GM23338 (cell line): ENCODE results near the gene NPLOC4. TPM values are rescaled to one million over a fixed set of nuclear protein-coding genes. Genes with fewer than 3 reads are reported as not detected.

Experiments used
- ATAC-seq: fragments of 200-7000 bp; cut with Tn5 transposase; 3 replicates; pipeline ENCODE4 v1.9.1; 2020
- DNase-seq: peaks from one replicate; pipeline ENCODE4 v3.0.0-alpha.2; 2015; ENCODE audit warnings: low spot score
- H2AFZ ChIP-seq: fragments of 200-600 bp; sonication (generic); 2 replicates; pipeline ENCODE4 v1.8.0; 2016; ENCODE audit warnings: antibody characterized with exemption, mild to moderate bottlenecking, moderate library complexity
- H3F3A ChIP-seq: fragments of 200-600 bp; sonication (generic); replicated peaks from 2 replicates; pipeline ENCODE4 v1.8.0; 2017; ENCODE audit warnings: antibody characterized with exemption, mixed run types, low read depth
- H3K27ac ChIP-seq: fragments of 200-600 bp; sonication (generic); 2 replicates; pipeline ENCODE4 v1.6.1; 2016; ENCODE audit warnings: low read depth
- H3K27me3 ChIP-seq: fragments of 200-600 bp; sonication (generic); 2 replicates; pipeline ENCODE4 v1.8.0; 2016; ENCODE audit warnings: mild to moderate bottlenecking, mixed run types, moderate library complexity; ENCODE audit not compliant: insufficient read depth
- H3K36me3 ChIP-seq: fragments of 200-600 bp; sonication (generic); 2 replicates; pipeline ENCODE4 v1.8.0; 2016; ENCODE audit warnings: mild to moderate bottlenecking; ENCODE audit not compliant: insufficient read depth
- H3K4me1 ChIP-seq: fragments of 200-600 bp; sonication (generic); 2 replicates; pipeline ENCODE4 v1.8.0; 2016; ENCODE audit warnings: mild to moderate bottlenecking, moderate library complexity; ENCODE audit not compliant: insufficient read depth
- H3K4me2 ChIP-seq: fragments of 200-600 bp; sonication (generic); 2 replicates; pipeline ENCODE4 v1.7.1; 2017; ENCODE audit warnings: mixed run types
- H3K4me3 ChIP-seq: fragments of 200-600 bp; sonication (generic); 2 replicates; pipeline ENCODE4 v1.6.1; 2016; ENCODE audit warnings: mixed run types
- H3K79me2 ChIP-seq: fragments of 200-600 bp; sonication (generic); replicated peaks from 2 replicates; pipeline ENCODE4 v1.8.0; 2017; ENCODE audit warnings: mild to moderate bottlenecking; ENCODE audit not compliant: insufficient read depth
- H3K9me2 ChIP-seq: fragments of 200-600 bp; sonication (generic); 2 replicates; pipeline ENCODE4 v1.8.0; 2017; ENCODE audit not compliant: insufficient read depth
- H4K20me1 ChIP-seq: fragments of 200-600 bp; sonication (generic); replicated peaks from 2 replicates; pipeline ENCODE4 v1.8.0; 2017; ENCODE audit warnings: mild to moderate bottlenecking; ENCODE audit not compliant: insufficient read depth
- H3K27ac Mint-ChIP-seq: 2 replicates; pipeline ENCODE4 v1.8.0; 2020; ENCODE audit warnings: inconsistent platforms, mild to moderate bottlenecking, moderate library complexity, mixed read lengths
- H3K27me3 Mint-ChIP-seq: 3 replicates; pipeline ENCODE4 v1.8.0; 2022; ENCODE audit warnings: low read depth, mild to moderate bottlenecking, moderate library complexity, mixed read lengths, inconsistent platforms; ENCODE audit not compliant: insufficient read depth, poor library complexity
- H3K36me3 Mint-ChIP-seq: 3 replicates; pipeline ENCODE4 v1.8.0; 2021; ENCODE audit warnings: low read depth, mild to moderate bottlenecking, inconsistent platforms, moderate library complexity, mixed read lengths
- H3K4me1 Mint-ChIP-seq: 3 replicates; pipeline ENCODE4 v1.8.0; 2020; ENCODE audit warnings: mild to moderate bottlenecking, inconsistent platforms, mixed read lengths
- H3K4me3 Mint-ChIP-seq: 3 replicates; pipeline ENCODE4 v1.8.0; 2021; ENCODE audit warnings: moderate library complexity, mild to moderate bottlenecking, inconsistent platforms, mixed read lengths
- H3K9me3 Mint-ChIP-seq: 3 replicates; pipeline ENCODE4 v1.8.0; 2020; ENCODE audit warnings: moderate library complexity, mild to moderate bottlenecking, inconsistent platforms, mixed read lengths
- CREB1 ChIP-seq: fragments of 250-450 bp; sonication (Bioruptor Pico); IDR thresholded peaks from 2 replicates; pipeline ENCODE4 v1.5.0; 2020; ENCODE audit warnings: low read depth, mild to moderate bottlenecking, moderate library complexity
- EZH2 ChIP-seq: fragments of 200-600 bp; sonication (generic); IDR thresholded peaks from one replicate; pipeline ENCODE4 v1.8.0; 2017; ENCODE audit warnings: antibody characterized with exemption, mild to moderate bottlenecking, low read depth; ENCODE audit not compliant: unreplicated experiment
- EZH2phosphoT487 ChIP-seq: fragments of 200-600 bp; sonication (generic); IDR thresholded peaks from one replicate; pipeline ENCODE4 v1.8.1; 2018; ENCODE audit warnings: antibody characterized with exemption; ENCODE audit not compliant: unreplicated experiment
- JUNB ChIP-seq: IDR thresholded peaks from one replicate; pipeline ENCODE4 v1.6.1; 2016; ENCODE audit warnings: antibody characterized with exemption; ENCODE audit not compliant: unreplicated experiment
- NANOG ChIP-seq: IDR thresholded peaks from 2 replicates; pipeline ENCODE4 v1.6.1; 2016; ENCODE audit warnings: antibody characterized with exemption, borderline replicate concordance
- POLR2AphosphoS5 ChIP-seq: IDR thresholded peaks from 2 replicates; pipeline ENCODE4 v1.6.1; 2016; ENCODE audit warnings: antibody characterized with exemption, low read depth
- STAT1 ChIP-seq: IDR thresholded peaks from one replicate; pipeline ENCODE4 v1.6.1; 2016; ENCODE audit warnings: antibody characterized with exemption; ENCODE audit not compliant: unreplicated experiment
- ZNF114 ChIP-seq: fragments of 250-450 bp; sonication (Bioruptor Pico); IDR thresholded peaks from 2 replicates; pipeline ENCODE4 v1.5.0; 2020; ENCODE audit warnings: mild to moderate bottlenecking, moderate library complexity
- ZNF331 ChIP-seq: fragments of 250-450 bp; sonication (Bioruptor Pico); IDR thresholded peaks from 2 replicates; pipeline ENCODE4 v1.5.0; 2020; ENCODE audit warnings: low read depth, mild to moderate bottlenecking, moderate library complexity
- polyA plus RNA-seq: library from polyadenylated mRNA; unstranded; fragments of >200 nt; fragmentation: Nextera tagmentation; extraction: Ambion mirVana; gene quantifications from 2 replicates; pipeline ENCODE4 v1.2.1, GENCODE V29; 2016
- total RNA-seq: library from RNA; depleted of rRNA; stranded (reverse); fragments of >200 nt; shearing (Covaris generic); gene quantifications from 2 replicates; pipeline ENCODE4 v1.2.3, GENCODE V29; 2014
- TF ChIP-seq, protein P1 (sequence below): IDR thresholded peaks from one replicate; pipeline ENCODE4 v1.6.1; 2018; ENCODE audit warnings: antibody characterized with exemption; ENCODE audit not compliant: unreplicated experiment
- TF ChIP-seq, protein P2 (sequence below), 2 experiments: fragments of 200-600 bp in 1 of 2; sonication (generic) in 1 of 2; conservative IDR thresholded peaks; 2 replicates each; pipeline versions ENCODE4 v1.5.1 to v1.6.1; 2016 to 2017; ENCODE audit warnings: antibody characterized with exemption in 2 of 2, low read depth in 2 of 2, mild to moderate bottlenecking in 2 of 2, moderate library complexity in 1 of 2
- TF ChIP-seq, protein P3 (sequence below): fragments of 250-450 bp; sonication (Bioruptor Pico); IDR thresholded peaks from 2 replicates; pipeline ENCODE4 v1.5.0; 2020; ENCODE audit warnings: mild to moderate bottlenecking, moderate library complexity
- TF ChIP-seq, protein P4 (sequence below): IDR thresholded peaks from 2 replicates; pipeline ENCODE4 v1.6.1; 2016; ENCODE audit warnings: antibody characterized with exemption

Gene NPLOC4
- total and polyA plus RNA-seq, 2 experiments from 2014 or later, result 24.1 to 79.1 TPM

DNA sequence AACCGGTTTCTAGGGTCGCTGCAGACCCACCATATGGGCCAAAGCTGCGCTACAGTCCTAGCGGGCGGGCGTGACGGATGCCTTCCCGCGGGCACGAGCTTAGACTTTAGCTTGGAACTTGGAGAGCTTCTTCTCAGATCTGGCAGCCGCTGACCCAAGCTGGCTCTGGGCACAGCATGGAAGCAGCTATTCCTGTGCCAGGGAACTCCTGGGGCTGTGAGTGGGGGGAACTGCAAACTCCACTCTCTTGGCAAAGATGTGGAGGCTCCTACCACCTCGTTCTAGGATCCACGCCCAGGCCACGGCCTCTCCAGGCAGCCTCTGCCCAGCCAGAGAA lies 93.6 kb downstream of the NPLOC4 start:
- Histone ChIP-seq H3K4me1 (no peaks in the 10 kb centered on the region), H3K9me2 (no peaks in the 10 kb centered on the region), H4K20me1 (no peaks in the 10 kb centered on the region), H3K4me3 (no peak overlapping the region), H3K4me2 (no peak overlapping the region), H3K27ac (no peak overlapping the region), H3K79me2 (no peaks in the 10 kb centered on the region), H3K27me3 (no peaks in the 10 kb centered on the region), H2AFZ (no peak overlapping the region), H3K36me3 (no peaks in the 10 kb centered on the region; the same call in 1 of the 2 replicates), H3F3A (no peaks in the 10 kb centered on the region)
- Mint-ChIP-seq H3K27me3 (peaks cover 6% of the 10 kb centered on the region), H3K9me3 (no peaks in the 10 kb centered on the region), H3K27ac (no peak overlapping the region), H3K4me1 (no peaks in the 10 kb centered on the region), H3K4me3 (no peak overlapping the region), H3K36me3 (peaks cover 17% of the 10 kb centered on the region)
- DNase-seq, result no peak
- TF ChIP-seq POLR2AphosphoS5, result no peak
- TF ChIP-seq ZNF114 (CRISPR knock-in tag), result no peak
- TF ChIP-seq, protein P1, sequence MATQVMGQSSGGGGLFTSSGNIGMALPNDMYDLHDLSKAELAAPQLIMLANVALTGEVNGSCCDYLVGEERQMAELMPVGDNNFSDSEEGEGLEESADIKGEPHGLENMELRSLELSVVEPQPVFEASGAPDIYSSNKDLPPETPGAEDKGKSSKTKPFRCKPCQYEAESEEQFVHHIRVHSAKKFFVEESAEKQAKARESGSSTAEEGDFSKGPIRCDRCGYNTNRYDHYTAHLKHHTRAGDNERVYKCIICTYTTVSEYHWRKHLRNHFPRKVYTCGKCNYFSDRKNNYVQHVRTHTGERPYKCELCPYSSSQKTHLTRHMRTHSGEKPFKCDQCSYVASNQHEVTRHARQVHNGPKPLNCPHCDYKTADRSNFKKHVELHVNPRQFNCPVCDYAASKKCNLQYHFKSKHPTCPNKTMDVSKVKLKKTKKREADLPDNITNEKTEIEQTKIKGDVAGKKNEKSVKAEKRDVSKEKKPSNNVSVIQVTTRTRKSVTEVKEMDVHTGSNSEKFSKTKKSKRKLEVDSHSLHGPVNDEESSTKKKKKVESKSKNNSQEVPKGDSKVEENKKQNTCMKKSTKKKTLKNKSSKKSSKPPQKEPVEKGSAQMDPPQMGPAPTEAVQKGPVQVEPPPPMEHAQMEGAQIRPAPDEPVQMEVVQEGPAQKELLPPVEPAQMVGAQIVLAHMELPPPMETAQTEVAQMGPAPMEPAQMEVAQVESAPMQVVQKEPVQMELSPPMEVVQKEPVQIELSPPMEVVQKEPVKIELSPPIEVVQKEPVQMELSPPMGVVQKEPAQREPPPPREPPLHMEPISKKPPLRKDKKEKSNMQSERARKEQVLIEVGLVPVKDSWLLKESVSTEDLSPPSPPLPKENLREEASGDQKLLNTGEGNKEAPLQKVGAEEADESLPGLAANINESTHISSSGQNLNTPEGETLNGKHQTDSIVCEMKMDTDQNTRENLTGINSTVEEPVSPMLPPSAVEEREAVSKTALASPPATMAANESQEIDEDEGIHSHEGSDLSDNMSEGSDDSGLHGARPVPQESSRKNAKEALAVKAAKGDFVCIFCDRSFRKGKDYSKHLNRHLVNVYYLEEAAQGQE, result no peak
- TF ChIP-seq, protein P2, sequence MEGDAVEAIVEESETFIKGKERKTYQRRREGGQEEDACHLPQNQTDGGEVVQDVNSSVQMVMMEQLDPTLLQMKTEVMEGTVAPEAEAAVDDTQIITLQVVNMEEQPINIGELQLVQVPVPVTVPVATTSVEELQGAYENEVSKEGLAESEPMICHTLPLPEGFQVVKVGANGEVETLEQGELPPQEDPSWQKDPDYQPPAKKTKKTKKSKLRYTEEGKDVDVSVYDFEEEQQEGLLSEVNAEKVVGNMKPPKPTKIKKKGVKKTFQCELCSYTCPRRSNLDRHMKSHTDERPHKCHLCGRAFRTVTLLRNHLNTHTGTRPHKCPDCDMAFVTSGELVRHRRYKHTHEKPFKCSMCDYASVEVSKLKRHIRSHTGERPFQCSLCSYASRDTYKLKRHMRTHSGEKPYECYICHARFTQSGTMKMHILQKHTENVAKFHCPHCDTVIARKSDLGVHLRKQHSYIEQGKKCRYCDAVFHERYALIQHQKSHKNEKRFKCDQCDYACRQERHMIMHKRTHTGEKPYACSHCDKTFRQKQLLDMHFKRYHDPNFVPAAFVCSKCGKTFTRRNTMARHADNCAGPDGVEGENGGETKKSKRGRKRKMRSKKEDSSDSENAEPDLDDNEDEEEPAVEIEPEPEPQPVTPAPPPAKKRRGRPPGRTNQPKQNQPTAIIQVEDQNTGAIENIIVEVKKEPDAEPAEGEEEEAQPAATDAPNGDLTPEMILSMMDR (conservative IDR thresholded peaks at IDR 0.05; ENCODE audit: low read depth in 2 of 2), result no peak
- no peak for TF ChIP-seq STAT1
- no peak for TF ChIP-seq NANOG
- no peak for TF ChIP-seq CREB1 (CRISPR knock-in tag)
- no peak for TF ChIP-seq JUNB
- TF ChIP-seq EZH2, result no peak
- TF ChIP-seq, protein P3, sequence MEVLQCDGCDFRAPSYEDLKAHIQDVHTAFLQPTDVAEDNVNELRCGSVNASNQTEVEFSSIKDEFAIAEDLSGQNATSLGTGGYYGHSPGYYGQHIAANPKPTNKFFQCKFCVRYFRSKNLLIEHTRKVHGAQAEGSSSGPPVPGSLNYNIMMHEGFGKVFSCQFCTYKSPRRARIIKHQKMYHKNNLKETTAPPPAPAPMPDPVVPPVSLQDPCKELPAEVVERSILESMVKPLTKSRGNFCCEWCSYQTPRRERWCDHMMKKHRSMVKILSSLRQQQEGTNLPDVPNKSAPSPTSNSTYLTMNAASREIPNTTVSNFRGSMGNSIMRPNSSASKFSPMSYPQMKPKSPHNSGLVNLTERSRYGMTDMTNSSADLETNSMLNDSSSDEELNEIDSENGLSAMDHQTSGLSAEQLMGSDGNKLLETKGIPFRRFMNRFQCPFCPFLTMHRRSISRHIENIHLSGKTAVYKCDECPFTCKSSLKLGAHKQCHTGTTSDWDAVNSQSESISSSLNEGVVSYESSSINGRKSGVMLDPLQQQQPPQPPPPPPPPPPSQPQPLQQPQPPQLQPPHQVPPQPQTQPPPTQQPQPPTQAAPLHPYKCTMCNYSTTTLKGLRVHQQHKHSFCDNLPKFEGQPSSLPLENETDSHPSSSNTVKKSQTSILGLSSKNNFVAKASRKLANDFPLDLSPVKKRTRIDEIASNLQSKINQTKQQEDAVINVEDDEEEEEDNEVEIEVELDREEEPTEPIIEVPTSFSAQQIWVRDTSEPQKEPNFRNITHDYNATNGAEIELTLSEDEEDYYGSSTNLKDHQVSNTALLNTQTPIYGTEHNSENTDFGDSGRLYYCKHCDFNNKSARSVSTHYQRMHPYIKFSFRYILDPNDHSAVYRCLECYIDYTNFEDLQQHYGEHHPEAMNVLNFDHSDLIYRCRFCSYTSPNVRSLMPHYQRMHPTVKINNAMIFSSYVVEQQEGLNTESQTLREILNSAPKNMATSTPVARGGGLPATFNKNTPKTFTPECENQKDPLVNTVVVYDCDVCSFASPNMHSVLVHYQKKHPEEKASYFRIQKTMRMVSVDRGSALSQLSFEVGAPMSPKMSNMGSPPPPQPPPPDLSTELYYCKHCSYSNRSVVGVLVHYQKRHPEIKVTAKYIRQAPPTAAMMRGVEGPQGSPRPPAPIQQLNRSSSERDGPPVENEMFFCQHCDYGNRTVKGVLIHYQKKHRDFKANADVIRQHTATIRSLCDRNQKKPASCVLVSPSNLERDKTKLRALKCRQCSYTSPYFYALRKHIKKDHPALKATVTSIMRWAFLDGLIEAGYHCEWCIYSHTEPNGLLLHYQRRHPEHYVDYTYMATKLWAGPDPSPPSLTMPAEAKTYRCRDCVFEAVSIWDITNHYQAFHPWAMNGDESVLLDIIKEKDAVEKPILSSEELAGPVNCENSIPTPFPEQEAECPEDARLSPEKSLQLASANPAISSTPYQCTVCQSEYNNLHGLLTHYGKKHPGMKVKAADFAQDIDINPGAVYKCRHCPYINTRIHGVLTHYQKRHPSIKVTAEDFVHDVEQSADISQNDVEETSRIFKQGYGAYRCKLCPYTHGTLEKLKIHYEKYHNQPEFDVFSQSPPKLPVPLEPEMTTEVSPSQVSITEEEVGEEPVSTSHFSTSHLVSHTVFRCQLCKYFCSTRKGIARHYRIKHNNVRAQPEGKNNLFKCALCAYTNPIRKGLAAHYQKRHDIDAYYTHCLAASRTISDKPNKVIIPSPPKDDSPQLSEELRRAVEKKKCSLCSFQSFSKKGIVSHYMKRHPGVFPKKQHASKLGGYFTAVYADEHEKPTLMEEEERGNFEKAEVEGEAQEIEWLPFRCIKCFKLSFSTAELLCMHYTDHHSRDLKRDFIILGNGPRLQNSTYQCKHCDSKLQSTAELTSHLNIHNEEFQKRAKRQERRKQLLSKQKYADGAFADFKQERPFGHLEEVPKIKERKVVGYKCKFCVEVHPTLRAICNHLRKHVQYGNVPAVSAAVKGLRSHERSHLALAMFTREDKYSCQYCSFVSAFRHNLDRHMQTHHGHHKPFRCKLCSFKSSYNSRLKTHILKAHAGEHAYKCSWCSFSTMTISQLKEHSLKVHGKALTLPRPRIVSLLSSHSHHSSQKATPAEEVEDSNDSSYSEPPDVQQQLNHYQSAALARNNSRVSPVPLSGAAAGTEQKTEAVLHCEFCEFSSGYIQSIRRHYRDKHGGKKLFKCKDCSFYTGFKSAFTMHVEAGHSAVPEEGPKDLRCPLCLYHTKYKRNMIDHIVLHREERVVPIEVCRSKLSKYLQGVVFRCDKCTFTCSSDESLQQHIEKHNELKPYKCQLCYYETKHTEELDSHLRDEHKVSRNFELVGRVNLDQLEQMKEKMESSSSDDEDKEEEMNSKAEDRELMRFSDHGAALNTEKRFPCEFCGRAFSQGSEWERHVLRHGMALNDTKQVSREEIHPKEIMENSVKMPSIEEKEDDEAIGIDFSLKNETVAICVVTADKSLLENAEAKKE (CRISPR knock-in tag), result no peak
- no peak for TF ChIP-seq ZNF331 (CRISPR knock-in tag)
- no peak for TF ChIP-seq EZH2phosphoT487
- TF ChIP-seq, protein P4, sequence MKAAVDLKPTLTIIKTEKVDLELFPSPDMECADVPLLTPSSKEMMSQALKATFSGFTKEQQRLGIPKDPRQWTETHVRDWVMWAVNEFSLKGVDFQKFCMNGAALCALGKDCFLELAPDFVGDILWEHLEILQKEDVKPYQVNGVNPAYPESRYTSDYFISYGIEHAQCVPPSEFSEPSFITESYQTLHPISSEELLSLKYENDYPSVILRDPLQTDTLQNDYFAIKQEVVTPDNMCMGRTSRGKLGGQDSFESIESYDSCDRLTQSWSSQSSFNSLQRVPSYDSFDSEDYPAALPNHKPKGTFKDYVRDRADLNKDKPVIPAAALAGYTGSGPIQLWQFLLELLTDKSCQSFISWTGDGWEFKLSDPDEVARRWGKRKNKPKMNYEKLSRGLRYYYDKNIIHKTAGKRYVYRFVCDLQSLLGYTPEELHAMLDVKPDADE, result no peak
- ATAC-seq, result no peak
